Stimulated activated CD8-positive, alpha-beta memory T cell treated with anti-CD3 and anti-CD28 coated beads, Interleukin-12 subunit alpha, Interleukin-12 subunit beta, amount 100 ng/mL, for 24 hours (primary cell): ENCODE data around the gene RAC3.
A peak's percentile ranks its signal among the peaks of the same experiment; 100 is the strongest.

ENCODE experiments used
- DNase-seq: peaks from one replicate; pipeline ENCODE4 v3.0.0-alpha.2; 2020; ENCODE audit errors: extremely low read depth

RAC3 gene

DNA sequence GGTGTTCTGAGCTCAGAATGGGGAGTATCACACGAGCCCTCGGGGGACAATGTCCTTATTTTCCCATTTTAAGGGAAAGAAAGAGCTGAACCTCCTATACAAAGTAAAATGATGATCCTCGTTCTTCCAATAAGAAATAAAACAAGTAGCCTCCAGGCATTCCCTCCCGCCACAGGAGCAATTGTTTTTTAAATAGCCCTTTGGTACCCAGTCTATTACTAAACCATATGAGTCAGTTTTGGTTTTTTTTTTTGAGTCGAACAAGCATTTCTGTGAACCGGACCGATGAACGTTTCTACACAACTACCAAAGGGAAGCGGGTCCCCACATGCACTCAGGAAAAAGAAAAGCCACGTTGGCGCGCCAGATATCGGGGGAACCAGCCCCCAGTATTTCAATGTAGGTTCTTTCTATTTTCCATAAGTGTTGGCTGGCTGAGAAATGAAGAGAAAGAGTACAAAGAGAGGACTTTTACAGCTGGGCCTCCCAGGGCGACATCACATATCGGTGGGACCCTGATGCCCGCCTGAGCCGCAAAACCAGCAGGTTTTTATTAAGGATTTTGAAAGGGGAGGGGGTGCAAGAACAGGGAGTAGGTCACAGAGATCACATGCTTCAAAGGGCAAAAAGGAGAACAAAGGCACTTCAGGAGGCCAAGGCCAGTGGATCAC lies 9.8 kb downstream of the RAC3 start:
- DNase-seq = no peak

DNA sequence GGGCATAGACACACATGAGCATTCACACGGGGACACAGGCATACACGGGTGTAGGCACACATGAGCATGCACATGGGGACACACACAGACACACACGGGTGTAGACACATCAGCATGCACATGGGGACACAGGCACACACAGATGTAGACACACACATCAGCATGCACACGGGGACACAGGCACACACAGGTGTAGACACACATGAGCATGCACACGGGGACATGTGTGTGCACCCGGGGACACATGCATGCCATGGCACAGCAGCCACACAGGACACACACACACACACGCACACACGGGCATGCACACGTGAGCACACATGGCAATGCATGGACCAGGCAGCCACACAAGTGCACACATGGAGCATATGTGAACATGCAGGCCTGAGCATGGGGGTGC lies 11.2 kb downstream of the RAC3 start:
- no peak for DNase-seq

DNA sequence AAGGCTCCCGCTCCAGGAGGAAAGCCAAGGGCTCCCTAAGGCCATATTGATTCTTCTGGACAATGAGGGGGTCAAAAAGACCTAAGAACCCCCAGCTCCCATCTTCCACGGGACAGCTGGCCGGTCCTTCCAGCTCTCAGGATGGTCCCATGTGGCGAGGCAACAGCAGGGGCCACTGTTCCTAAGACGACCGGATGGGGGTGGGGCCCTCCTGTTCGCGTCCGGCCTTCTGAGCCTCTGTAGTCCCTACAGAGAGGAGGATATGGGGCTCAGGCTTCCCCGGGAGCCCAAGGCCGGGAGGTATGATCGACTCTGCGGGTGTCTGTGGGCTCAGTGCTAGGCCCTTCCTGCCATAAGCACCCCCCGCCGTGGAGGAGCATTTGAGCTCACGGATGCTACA lies 12.0 kb downstream of the RAC3 start:
- no peak for DNase-seq

DNA sequence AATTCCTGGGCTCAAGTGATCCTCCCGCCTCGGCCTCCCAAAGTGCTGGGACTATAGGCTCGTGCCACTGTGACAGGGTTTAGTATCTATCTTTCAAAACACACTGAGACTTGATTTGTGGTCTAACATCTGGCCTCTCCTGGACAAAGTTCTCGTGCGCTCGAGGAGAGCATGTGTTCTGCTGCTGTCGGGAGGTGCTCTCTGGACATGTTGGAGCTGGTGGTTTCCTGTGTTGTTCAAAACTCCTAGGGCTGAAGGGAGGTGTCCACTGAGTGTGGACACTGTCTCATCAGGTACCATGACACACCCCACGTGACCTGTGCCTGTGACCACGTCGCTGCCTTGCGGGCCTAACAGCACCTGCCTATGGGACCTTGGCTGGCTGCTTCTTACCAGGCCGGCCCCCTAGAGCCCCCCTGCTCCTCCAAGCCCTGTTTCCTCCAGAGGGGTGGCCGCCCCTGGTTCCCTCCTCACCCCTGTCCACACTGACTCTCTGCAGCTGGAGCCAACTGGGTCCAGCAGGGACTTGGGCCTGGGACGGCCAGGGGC lies 14.5 kb downstream of the RAC3 start:
- no peak for DNase-seq

DNA sequence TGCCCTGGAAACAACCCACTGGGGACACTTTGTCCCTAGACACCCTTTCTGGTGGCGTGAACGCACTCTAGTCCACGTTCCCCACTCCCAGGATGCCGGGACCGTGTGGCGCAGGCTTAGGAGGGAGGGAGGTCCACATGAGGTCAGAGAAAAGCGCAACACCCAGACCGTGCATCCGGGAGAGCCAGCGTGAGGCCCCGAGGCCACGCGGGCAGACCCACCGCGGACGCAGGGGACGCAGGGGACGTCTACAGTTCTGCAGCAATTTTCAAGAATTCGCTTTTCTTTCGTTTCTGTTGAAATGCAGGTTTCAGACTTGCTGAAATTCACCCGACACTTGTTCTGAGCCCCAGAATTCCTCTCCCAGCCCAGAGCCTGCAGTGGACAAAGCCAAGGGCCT lies 15.4 kb downstream of the RAC3 start:
- no peak for DNase-seq

DNA sequence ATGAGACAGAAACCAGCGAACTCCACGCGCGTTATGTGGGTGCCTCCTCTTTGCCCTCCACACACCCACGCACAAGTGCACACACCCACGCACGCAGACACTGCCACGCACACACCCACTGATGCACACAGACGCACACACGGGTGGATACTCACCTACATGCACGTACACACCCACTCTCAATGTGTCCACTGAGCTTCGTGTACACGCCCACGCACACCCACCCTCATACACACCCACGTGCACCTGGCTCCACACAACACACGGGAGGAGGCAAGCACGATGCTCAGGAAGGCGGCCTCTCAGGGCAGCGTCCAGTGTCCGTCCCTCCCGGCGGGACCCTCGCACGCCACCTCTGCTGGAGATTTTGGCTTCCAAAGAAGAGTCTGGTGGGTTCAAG lies 15.9 kb downstream of the RAC3 start:
- no peak for DNase-seq

DNA sequence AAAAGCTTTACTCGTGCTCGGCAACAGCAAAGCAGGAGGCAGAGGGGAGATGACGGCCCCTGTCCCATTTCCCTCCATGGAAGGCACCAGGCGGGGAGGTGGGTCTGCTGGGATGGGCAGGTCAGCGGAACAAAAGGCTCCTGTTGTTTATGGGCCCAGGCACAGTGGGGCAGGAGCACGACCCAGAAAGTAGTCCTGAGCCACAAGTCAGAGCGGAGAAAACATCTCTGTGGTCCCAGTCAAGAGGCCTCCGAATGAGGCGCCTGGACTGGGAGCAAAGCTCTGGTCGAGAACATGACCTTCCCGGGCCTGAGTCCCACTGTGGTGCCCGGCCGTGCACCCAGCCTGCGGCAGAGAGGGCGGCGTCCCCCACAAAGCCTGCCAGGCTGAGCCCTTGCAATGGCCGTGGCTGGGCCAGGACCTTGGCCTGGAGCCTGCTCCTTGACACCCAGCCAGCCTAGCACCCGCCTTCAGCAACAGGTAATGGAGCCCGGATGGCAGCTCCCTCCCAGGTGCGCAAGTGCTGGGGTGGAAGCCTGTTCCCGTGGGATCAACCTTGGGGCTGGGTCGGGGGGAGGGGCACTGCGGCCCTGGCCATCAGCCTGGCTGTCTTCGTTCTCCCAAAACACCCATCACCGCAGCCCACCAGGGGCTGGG lies 16.6 kb downstream of the RAC3 start:
- DNase-seq = no peak

DNA sequence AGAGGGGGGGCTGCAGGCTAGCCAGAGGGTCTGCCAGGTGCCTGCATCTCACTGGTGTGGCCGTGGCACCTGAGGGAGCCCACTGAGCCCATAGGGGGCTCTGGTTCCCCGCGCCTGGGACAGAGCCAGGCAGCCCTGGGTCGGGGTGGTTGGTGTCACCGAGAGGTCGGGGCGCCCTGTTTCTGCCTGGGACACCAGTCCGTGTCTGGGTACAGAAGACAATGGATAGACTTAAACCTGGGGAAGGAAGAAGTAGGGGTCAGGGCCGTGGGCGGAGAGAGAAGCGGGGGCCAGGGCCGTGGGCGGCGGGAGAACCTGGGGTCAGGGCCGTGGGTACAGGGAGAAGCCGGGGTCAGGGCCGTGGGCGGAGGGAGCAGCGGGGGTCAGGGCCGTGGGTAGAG lies 17.1 kb downstream of the RAC3 start:
- no peak for DNase-seq

DNA sequence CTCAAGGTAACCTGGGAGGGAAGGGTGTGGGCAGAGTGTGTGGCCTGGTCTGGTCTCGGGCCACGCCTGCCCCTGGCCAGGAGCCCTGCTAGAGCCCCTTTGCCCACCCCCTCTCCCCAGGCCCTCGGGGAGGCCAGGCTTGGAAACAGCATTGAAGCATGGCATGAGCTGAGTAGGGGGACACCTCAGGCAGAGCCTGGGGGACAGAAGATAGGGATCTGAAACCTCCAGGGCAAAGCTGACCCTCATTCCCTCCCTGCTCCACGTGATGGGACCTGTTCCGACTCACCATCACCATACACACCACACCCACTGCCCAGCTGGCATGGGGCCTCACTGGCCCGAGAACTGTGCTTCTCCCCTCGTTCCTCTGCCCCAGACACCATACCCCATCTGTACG lies 17.6 kb downstream of the RAC3 start:
- no peak for DNase-seq

DNA sequence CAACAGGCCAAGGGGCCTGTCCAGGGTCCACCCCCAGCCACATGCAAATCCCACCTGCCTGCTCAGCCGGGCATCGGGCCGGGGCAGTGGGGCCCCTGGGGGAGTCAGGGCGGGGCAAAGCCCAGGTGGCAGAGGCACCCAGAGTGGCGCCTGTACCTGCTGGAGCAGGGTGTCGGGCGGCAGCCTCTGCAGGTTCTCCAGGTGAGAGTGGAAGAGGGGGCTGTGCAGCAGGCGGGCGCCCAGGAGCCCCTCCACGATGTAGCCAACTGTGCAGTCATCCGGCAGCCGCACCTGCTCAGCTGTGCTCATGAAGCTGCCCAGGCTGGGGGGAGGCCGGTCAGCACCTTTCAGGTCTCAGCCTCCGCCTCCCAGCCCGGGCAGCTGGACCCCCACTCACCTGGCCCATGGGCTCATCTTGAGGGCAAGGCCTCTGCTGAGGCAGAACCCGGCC lies 18.1 kb downstream of the RAC3 start:
- DNase-seq = no peak

DNA sequence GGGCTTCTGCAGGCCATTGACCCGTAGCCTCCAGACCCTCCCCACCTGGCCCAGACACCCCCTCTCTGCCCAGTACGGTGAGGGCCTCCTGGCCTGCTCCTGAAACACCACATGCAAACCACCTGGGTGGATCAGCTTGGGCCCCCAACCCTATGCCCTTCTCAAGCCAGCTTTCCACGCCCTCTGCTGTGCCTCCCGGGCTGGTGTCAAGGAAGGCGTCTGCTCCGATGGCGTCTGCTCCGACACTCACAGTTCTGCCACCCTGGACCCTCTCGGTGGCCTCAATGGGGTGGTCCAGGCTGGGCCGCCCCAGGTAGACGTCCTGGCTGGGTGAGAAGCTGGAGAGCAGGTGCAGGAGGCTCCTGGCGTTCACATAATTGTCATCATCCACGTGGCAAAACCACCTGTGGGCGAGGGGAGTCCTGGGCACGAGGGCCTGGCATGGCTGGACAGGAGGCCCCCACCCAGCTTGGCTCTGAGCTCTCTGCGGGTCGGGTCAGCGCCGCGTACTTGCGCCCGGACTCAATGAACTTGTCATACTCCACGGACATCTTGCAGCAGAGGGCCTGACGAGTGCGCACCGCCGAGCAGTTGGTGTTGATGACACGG lies 18.8 kb downstream of the RAC3 start:
- no peak for DNase-seq

DNA sequence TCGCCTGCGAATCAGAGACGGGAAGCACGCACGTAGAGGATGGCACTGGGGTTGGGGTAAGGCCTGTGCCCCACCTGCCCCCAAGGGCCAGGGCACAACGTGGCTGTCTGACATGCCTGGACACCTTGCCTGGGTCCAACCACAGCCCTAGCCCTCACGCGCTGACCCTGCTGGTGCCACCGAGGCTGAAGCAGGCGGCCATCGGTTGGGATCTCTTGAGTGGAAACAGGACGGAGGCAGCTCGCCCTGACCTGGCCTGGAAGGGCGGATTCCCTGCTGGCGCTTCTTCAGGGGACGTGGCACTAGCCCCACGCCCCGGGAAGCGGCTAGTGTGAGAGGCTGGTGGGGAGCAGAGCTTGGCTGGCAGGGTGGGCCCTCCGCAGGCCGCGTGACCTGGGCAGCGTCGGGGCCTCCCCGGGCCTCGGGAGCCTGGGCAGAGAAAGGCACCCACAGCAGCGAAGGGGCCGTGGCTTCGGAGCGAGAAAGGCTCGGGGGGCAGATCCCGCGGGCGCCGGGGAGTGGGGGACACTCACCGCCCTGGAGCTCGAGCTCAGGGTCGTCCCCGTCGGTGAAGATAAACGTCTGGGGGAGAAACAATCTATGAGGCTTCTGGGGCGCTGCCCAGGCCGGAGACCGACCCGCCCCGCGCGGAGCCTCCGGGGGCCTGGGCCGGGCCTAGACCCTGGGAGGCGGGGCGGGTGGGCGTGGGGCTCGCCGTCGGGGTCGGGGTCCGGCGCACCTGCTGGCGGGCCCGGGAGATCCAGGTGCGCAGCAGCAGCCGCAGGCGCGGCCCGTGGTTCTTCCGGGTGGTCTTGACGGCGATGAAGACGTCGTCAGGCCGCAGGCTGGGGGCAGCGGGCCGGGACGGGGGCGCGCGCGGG lies 19.5 kb downstream of the RAC3 start:
- DNase-seq = no peak

DNA sequence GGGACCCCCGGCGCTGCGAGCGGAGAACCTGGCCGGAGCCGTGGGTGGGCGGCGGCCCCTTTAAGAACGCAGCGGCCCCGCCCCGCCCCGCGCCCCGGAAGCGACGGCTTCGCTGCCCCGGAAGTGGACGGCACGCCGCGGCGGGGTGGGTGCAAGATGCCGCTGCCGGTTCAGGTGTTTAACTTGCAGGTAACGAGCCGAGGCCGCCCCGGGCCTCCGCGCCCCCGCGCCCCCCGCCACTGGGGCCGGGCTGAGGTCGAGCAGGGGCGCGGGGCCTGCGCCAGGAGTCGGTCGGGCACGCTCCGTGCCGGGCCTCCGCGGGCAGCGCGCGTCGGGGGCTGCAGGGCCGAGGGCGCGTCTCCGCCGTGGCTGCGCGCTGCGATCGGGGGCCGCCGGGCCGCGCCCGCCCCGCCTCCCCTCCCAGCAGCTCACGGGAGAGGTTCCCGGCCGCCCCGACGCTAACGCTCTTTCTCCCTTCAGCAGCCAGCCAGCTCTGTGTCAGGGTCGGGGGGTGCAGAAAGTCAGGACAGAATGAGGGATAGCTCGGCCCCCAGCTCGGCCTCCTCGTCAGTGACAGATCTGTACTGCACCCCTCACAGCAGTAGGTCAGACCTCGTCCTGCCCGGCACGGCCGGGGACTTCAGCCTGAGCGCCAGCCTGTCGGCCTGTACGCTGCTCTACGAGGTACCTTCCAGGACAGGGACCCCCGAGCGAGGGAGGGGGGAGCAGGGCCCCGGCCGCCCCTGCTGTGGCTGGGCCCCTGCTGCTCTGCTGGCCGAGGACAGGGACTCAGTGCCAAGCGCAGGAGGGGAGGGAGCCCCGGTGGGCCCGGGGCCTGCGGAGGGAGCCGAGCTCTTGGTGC lies 20.5 kb downstream of the RAC3 start, which contains the start of the genes GPS1 and RFNG:
GPS1 (plus strand) TSS at position 123 of the 862 bp plus-strand sequence; CDS start at position 157, 34 bp downstream.
RFNG (minus strand) TSS at position 36 of the 862 bp plus-strand sequence. CDS start 45 bp downstream, outside the sequence.
- DNase-seq = peak; percentile 75

DNA sequence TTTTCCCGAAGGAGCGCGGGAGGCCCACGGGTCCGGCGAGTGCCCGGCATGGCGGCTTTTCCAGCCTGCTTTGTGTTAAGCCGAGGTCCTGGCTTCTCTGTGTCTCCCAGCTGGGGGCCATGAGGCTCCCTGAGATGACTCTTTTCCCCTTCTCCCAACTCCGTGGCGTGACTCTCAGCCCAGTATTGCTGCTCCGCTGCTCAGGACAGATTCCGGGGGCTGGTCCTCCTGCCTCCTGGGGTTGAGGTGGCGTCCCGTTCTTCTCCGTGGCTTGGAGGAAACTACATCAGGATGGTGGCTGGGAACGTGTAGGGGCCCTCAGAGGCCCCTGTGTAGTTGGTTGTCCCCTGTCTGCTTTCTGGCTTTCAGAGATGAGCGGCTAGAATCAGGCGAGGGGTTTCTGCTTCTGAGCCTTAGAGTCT lies 21.2 kb downstream of the RAC3 start:
- DNase-seq = no peak

DNA sequence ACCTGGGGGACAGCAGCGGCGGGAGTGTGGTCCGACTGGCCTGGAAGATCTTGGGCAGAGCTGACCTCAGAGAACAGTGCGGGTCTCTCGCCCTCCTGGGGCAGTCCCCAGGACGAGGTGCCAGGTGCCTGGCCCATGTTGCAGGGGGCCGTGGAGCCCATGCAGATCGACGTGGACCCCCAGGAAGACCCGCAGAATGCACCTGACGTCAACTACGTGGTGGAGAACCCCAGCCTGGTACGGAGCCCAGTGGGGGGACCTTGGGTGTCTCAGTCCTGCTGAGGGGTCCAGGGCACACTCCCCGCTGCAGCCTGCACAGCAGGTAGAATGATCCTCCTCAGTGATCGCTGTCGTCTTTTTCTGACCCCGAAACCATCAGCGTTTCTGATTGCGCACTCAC lies 21.7 kb downstream of the RAC3 start:
- no peak for DNase-seq

DNA sequence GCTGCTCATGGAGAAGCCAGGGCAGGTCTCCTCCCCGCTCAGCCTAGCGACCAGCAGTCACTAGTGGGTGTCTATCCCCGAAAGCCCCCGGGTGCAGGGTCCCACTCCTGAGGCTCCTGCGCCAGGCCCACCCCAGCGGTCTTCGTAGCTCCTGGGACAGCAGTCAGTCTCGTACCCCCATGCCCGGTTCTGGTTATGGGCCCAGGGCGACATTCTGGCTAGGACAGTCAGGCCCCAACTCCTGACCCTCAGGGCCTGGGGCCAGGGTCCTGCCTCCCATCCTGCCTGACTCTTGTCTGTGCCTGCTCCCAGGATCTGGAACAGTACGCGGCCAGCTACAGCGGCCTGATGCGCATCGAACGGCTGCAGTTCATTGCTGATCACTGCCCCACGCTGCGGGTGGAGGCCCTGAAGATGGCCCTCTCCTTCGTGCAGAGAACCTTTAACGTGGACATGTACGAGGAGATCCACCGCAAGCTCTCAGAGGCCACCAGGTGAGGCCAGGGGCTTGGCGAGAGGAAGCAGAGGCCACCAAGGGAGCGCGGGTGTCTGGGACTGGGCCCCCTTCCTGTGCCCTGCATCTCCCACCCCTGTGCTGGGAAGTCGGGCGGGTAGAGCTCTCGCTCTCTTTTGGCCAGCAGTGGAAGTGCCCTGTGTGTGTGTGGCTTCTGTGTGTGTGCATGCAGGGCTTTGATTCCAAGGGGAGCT lies 22.2 kb downstream of the RAC3 start:
- DNase-seq = no peak

DNA sequence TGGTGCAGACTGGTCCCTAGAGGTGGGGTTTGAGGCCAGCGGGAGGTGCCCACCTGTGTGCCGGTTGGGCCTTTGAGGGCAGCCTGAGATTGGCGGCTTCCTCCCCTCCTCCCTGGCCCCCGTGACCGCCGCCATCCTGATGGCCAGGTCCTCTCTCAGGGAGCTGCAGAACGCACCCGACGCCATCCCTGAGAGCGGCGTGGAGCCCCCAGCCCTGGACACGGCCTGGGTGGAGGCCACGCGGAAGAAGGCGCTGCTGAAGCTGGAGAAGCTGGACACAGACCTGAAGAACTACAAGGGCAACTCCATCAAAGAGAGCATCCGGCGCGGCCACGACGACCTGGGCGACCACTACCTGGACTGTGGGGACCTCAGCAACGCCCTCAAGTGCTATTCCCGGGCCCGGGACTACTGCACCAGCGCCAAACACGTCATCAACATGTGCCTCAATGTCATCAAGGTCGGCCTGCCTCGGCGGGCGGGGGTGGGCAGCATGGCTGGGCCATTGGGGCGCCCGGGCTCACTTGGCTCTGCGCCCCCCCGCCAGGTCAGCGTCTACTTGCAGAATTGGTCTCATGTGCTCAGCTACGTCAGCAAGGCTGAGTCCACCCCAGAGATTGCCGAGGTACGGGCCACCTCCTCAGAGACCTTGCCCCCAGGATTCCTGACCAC lies 23.0 kb downstream of the RAC3 start:
- no peak for DNase-seq

DNA sequence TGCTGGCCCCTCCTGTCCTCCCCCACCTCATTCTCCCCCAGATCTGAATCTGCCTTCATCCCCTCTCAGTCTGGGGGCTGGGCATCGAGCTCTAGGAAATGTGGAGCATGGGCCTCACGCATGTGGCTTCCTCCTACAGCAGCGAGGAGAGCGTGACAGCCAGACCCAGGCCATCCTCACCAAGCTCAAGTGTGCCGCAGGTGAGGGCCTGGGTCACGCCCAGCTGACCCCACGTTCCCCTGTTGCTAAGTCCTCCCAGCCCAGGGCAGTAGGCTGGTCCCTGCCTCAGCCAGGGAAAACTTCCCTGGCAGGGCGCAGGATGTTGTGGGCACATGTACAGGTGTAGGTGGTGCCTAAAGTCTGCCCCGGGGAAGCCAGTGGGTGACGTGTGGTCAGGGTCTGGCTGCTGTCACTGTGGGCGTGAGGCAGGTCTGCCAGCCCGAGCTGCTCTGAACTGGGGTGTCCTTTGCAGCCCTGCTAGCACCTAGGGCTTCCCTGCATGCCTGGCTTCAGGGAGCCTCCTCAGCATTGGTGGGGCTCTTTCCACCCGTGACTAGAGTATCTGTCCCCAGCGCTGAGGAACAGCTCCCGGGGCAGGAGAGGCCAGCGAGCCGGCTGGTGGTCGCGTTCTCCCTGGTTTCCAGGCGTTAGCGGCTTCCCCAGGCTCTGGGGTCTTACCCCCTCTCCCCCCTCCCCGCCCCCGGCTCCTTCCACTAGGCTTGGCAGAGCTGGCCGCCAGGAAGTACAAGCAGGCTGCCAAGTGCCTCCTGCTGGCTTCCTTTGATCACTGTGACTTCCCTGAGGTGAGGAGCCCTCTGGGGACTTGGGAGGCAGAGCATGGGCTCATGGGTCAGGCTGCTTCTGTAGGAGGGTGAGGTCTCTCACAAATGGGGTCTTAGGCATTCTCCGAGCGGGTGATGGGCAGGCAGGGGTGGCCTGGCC lies 23.8 kb downstream of the RAC3 start:
- DNase-seq = no peak
